MCF 10A (cell line): ENCODE measurements around the gene CHID1. TPM values are rescaled to one million over a fixed set of nuclear protein-coding genes. Genes with fewer than 3 reads are reported as not detected.
A peak's percentile ranks its signal among the peaks of the same experiment; 100 is the strongest.

Experiments used
- BruUV-seq: library from RNA; stranded (reverse); fragments of 400-500 nt; replicated peaks from 2 replicates; lab custom pipeline; 2021; lab: Mats Ljungman, UMichigan
- CTCF ChIA-PET: fragments of 300-600 bp; sonication (Branson Sonifier 250); formaldehyde crosslinking; extraction: SDS; loops from one replicate; lab custom pipeline; 2021; ENCODE audit warnings: antibody characterized with exemption, inconsistent platforms; lab: Yijun Ruan, JAX
- POLR2A ChIA-PET: fragments of 300-600, 350-650 bp; sonication (Branson Sonifier 250); formaldehyde crosslinking; extraction: SDS; loops from one replicate; lab custom pipeline; 2020; ENCODE audit warnings: antibody characterized with exemption, inconsistent platforms; lab: Yijun Ruan, JAX
- DNase-seq: peaks from one replicate; pipeline ENCODE4 v3.0.0-alpha.2; 2018; ENCODE audit not compliant: unreplicated experiment
- H3K27ac Mint-ChIP-seq: one replicate; pipeline ENCODE4 v1.8.0; 2022; ENCODE audit warnings: mild to moderate bottlenecking, low read depth, mixed read lengths; ENCODE audit not compliant: unreplicated experiment
- H3K27me3 Mint-ChIP-seq: one replicate; pipeline ENCODE4 v1.8.0; 2022; ENCODE audit warnings: mixed read lengths; ENCODE audit not compliant: insufficient read depth, unreplicated experiment
- H3K36me3 Mint-ChIP-seq: one replicate; pipeline ENCODE4 v1.8.0; 2022; ENCODE audit warnings: mild to moderate bottlenecking, moderate library complexity, mixed read lengths; ENCODE audit not compliant: insufficient read depth, unreplicated experiment
- H3K4me1 Mint-ChIP-seq: one replicate; pipeline ENCODE4 v1.8.0; 2022; ENCODE audit warnings: mixed read lengths; ENCODE audit not compliant: insufficient read depth, unreplicated experiment
- H3K4me3 Mint-ChIP-seq: one replicate; pipeline ENCODE4 v1.8.0; 2022; ENCODE audit warnings: mild to moderate bottlenecking, moderate library complexity, mixed read lengths; ENCODE audit not compliant: unreplicated experiment
- H3K9me3 Mint-ChIP-seq: one replicate; pipeline ENCODE4 v1.8.0; 2022; ENCODE audit warnings: mixed read lengths; ENCODE audit not compliant: unreplicated experiment
- CTCF ChIP-seq: fragments of 200-600 bp; IDR thresholded peaks from one replicate; pipeline ENCODE4 v1.8.0; 2022; ENCODE audit warnings: antibody characterized with exemption, mild to moderate bottlenecking; ENCODE audit not compliant: unreplicated experiment
- intact Hi-C: fragments of 100-400 bp; cut with micrococcal nuclease; formaldehyde crosslinking; loops from 2 replicates; pipeline ENCODE4 v1.14.1; 2022
- total RNA-seq: library from RNA; stranded (reverse); gene quantifications from 2 replicates; pipeline ENCODE4 v1.2.3, GENCODE V29; 2022

The CHID1 gene
- total RNA-seq, 1 experiment from 2014 or later: 94.8 TPM

GRCh38 chr11:859394-860131 lies 51.0 kb downstream of the CHID1 start:
- ChIA-PET CTCF (interaction anchor here (1.4 kb wide), 1 partner anchor 12 kb away, joined by 3 read pairs; no protein-coding TSS in a partner anchor), POLR2A (interaction anchor here (1.4 kb wide), 1 partner anchor 13 kb away, joined by 4 read pairs; no protein-coding TSS in a partner anchor)
- Mint-ChIP-seq H3K9me3 (no peaks in the 10 kb centered on the region), H3K36me3 (peaks cover 31% of the 10 kb centered on the region), H3K4me3 (no peak overlapping the region), H3K27me3 (no peaks in the 10 kb centered on the region), H3K27ac (no peak overlapping the region), H3K4me1 (no peaks in the 10 kb centered on the region)
- BruUV-seq: no TSS peak
- TF ChIP-seq CTCF: no peak
- peak; percentile 64 for DNase-seq
- intact Hi-C loops: no loop called here

GRCh38 chr11:858762-859339 lies 51.8 kb downstream of the CHID1 start:
- intact Hi-C loops: no loop called here
- H3K27ac Mint-ChIP-seq: no peak overlapping the region
- no peaks in the 10 kb centered on the region for H3K4me1 Mint-ChIP-seq
- no TSS peak for BruUV-seq
- no peak for TF ChIP-seq CTCF
- H3K4me3 Mint-ChIP-seq: no peak overlapping the region
- CTCF ChIA-PET: interaction anchor here (0.5 to 1.4 kb wide), 3 partner anchors 11 to 194 kb away, joined by 3 to 4 read pairs (median 3); no protein-coding TSS in a partner anchor
- H3K36me3 Mint-ChIP-seq: peaks cover 27% of the 10 kb centered on the region
- no peaks in the 10 kb centered on the region for H3K27me3 Mint-ChIP-seq
- POLR2A ChIA-PET: interaction anchor here (0.6 to 1.4 kb wide), 2 partner anchors 12 to 17 kb away, joined by 3 to 4 read pairs; no protein-coding TSS in a partner anchor
- DNase-seq: no peak
- H3K9me3 Mint-ChIP-seq: no peaks in the 10 kb centered on the region

- ChIA-PET CTCF (interaction anchor here (0.5 to 1.4 kb wide), 3 partner anchors 11 to 195 kb away, joined by 3 to 4 read pairs (median 3); no protein-coding TSS in a partner anchor), POLR2A (interaction anchor here (0.6 kb wide), 1 partner anchor 18 kb away, joined by 3 read pairs; no protein-coding TSS in a partner anchor)
Measured at GRCh38 chr11:858053-858761, 52.4 kb downstream of the CHID1 start.

More at GRCh38 chr11:858053-858761, 52.4 kb downstream of the CHID1 start:
- BruUV-seq: no TSS peak
- no peaks in the 10 kb centered on the region for H3K4me1 Mint-ChIP-seq
- TF ChIP-seq CTCF: no peak
- H3K27ac Mint-ChIP-seq: no peak overlapping the region
- intact Hi-C loops: no loop called here
- no peaks in the 10 kb centered on the region for H3K9me3 Mint-ChIP-seq
- DNase-seq: no peak
- H3K36me3 Mint-ChIP-seq: peaks cover 24% of the 10 kb centered on the region
- H3K27me3 Mint-ChIP-seq: no peaks in the 10 kb centered on the region
- no peak overlapping the region for H3K4me3 Mint-ChIP-seq
